HG03064 (cell line): ENCODE data around the gene HIGD1C.

Experiments used
- ATAC-seq: cut with Tn5 transposase; IDR thresholded peaks from one replicate; pipeline ENCODE4 v1.9.1; 2021; ENCODE audit warnings: low read depth; ENCODE audit not compliant: unreplicated experiment

HIGD1C gene

GRCh38 chr12:50981319-50982239 lies 29.2 kb downstream of the HIGD1C start:
- no peak for ATAC-seq

- no peak for ATAC-seq
Measured at GRCh38 chr12:50984586-50985298, 32.4 kb downstream of the HIGD1C start.

- no peak for ATAC-seq
Measured at GRCh38 chr12:50985322-50985721, 33.0 kb downstream of the HIGD1C start.

GRCh38 chr12:50986966-50987737 lies 34.8 kb downstream of the HIGD1C start:
- ATAC-seq, result no peak

DNA sequence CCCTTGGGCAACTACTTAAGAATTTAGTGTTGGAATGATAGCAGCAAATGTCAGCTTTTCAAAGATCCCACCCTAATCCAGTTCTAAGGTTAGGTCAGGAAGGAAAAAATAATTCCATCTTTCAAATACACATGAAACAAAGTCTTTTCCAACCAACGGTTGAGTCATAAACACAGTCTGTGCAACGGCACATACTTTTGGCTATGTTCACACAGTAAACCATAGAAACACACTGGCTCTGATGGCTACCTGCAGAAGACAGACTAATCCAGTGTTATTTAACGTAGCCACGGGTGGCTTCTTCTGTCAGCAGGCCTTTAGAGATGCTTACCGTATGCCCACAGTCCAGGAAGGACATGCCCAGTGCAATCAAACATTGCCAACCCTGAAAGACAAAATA lies 35.7 kb downstream of the HIGD1C start:
- no peak for ATAC-seq

GRCh38 chr12:50988871-50989270 lies 36.5 kb downstream of the HIGD1C start:
- no peak for ATAC-seq

DNA sequence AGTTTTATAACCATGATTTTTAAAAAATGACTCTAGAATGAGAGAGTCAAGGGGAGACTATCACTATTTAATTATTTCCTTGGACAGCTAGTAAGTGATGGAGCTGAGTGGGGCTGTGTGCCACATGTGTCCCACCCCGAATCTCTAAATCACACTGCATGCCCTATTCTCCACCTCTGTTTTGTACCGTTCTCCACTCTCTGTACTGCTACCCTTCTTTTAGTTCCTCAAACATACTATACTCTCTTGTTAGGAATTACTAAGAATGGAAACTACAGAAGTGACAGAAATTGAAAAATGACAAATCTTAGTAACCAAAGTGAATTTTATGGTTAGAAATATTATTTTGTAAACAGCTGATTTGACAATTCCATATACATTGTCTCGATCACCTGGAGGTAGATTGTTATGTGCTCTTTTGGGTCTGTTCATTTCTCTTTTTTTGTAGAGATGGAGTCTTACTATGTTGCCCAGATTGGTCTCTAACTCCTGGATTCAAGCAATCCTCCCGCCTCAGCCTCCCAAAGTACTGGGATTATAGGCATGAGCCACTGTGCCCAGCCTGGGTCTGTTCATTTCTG lies 37.9 kb downstream of the HIGD1C start:
- ATAC-seq, result no peak

DNA sequence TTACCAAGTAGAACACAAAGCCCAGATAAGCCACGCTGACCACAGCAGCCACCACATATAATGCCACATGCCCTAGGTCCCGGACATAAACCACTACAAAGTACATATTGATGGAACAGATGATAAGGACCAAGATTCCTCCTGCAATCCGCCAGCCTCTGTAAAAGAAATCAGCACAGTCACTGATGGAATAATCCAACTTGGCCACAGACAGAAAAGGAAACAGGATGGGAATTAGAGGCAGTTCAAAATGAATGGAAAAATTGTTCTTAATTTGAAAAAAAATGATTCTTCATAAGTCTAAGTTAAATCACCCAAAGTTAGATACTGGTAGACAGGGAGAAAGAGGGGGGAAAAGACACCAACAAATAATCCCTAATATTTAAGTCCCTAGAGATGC lies 38.4 kb downstream of the HIGD1C start:
- ATAC-seq, result no peak

DNA sequence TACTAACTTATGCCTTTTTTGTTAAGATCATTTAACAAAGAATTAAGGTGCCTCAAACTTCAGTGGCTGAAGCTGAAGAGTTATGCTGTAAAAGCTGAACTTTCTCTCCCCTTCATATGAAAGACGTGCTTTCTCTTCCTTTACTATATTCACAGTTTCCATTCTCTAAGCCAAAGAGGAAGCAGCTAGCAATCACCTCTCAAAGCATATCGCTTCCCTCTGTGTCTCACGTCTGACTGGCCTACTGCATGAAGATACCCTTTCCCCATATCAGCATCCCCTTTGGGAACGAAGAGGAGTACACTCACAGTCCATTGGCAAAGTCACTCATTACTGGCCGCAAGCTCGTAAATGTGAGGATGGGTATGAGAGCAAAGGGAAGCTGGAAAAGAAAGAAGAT lies 38.9 kb downstream of the HIGD1C start:
- ATAC-seq, result no peak

DNA sequence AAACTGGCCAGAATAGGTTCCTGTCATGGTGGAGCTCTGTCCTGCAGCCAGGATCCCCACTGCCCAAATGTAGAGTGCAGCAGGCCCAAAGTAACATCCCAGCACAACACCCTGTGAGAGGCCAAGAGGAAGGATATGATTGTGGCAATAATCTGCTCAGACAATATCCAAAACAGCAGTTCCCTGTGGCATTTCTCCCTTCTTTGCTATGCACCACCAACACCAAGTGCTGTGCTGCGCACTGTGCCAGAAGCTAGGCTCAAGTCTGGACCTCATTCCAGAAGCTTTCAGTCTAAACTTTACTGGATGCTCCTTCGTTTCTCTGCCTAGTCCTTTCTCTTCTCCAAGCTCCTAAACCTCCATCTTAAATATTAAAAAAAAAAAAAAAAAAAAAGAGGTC lies 40.5 kb downstream of the HIGD1C start:
- no peak for ATAC-seq

GRCh38 chr12:50999093-50999492 lies 46.7 kb downstream of the HIGD1C start:
- ATAC-seq, result no peak

GRCh38 chr12:51000245-51000644 lies 47.9 kb downstream of the HIGD1C start:
- ATAC-seq, result no peak

DNA sequence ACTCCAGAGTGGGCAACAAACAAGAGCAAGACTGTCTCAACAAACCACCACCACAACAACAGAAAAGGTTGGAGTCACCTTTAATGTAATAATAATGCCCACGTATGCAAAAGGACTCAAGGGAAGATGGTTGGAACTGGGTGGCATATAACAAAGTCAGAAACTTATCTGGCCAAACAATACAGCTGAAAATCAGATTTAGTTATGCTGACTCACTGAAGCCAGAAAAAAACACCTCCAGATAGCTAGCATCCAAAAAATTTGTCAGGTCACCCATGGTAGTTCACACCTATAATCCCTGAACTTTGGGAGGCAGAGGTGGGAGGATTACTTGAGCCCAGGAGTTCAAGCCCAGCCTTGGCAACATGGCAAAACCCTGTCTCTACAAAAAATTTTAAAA lies 49.5 kb downstream of the HIGD1C start:
- ATAC-seq, result no peak

DNA sequence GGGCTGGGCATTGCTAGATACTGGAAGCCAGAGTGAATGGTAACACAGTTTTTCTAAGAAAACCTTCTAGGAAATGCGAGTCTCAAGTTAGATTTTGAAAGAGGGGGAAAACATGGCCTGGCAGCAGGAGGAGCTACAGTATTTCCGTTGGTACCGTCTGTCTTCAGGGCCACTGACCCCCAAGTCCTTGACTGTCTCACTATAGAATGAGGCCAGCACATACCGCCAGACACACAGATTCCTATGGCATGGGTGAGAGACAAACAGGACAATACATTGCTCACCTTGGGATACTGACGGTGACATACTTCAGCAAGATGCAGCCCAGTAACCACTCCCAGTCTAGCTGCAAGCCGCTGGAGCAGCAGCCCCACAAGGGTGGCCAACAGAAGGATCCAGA lies 52.2 kb downstream of the HIGD1C start:
- no peak for ATAC-seq

GRCh38 chr12:51005030-51005429 lies 52.7 kb downstream of the HIGD1C start:
- ATAC-seq, result no peak

DNA sequence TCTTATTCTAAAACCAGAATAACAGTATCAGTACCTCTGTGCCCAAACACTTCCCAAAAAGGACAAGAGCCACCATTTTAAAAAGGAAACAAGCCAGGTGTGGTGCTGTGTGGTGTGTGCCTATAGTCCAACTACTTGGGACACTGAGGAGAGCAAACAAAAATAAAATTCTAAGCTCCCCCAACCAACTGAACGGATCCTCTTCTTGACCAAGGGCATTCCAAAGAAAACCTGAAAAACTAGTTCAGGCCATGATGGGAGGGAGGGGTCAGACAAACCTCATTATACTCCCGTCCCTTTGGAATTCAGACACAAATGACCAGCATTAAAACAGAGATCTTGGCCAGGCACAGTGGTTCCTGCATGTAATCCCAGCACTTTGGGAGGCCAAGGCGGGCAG lies 53.3 kb downstream of the HIGD1C start:
- no peak for ATAC-seq

GRCh38 chr12:51008329-51009055 lies 56.1 kb downstream of the HIGD1C start:
- no peak for ATAC-seq

- ATAC-seq, result no peak
Measured at GRCh38 chr12:51009056-51009440, 56.7 kb downstream of the HIGD1C start.

DNA sequence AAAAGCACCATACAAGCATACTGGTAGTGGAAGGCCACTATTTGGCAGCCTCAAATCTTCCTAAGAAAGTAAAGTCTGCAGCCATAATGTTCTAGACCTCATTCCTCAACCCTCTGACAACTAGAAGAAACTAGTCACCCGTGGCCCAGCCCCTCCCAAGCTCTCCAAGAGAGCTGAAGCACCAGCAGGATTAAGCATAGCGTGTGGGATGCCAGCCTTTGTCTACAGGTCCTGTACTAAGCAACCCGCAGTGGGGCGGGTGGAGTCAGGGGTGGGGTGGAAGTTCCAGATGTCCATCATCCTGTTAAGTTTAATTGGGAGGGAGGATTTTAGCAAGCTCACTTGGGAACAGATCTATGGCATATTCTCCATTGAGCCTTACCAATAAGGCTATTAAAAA lies 59.6 kb downstream of the HIGD1C start:
- no peak for ATAC-seq

DNA sequence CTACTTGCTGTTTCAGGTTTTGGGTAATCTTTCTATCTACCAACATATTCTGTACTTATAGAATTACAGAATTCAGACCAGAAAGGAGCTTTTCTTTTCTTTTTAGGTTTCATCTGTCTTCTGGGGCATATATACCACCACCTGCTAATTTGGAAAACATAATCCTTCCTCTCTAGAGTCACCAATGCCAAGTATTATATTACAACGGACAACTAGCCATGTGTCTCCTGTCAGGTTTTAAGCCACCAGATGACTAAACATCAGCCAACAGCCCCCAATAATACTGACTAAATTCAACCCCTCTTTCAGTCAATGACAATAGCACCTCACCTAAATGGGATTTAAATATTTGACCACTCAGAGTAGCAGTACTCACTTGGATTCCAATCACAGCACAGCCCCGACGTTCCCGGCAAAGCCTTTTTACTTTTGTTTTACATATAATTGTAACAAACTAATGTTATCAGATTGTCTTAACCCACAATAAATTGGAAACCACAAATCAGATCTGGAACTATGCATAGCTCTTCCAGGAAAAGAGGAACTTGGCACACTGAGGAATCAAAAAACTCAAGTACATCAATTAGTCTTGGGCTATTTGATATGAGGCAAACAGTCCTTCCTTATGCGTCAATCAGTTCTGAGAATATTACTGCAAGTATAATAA lies 60.4 kb downstream of the HIGD1C start:
- ATAC-seq, result no peak
